ENCODE measurements around the gene HEMK1. TPM values are rescaled to one million over a fixed set of nuclear protein-coding genes. Genes with fewer than 3 reads are reported as not detected.

Gene HEMK1
- total and polyA plus RNA-seq, 9 donors, result 12.9 to 21.5 (median 16.6) TPM

DNA sequence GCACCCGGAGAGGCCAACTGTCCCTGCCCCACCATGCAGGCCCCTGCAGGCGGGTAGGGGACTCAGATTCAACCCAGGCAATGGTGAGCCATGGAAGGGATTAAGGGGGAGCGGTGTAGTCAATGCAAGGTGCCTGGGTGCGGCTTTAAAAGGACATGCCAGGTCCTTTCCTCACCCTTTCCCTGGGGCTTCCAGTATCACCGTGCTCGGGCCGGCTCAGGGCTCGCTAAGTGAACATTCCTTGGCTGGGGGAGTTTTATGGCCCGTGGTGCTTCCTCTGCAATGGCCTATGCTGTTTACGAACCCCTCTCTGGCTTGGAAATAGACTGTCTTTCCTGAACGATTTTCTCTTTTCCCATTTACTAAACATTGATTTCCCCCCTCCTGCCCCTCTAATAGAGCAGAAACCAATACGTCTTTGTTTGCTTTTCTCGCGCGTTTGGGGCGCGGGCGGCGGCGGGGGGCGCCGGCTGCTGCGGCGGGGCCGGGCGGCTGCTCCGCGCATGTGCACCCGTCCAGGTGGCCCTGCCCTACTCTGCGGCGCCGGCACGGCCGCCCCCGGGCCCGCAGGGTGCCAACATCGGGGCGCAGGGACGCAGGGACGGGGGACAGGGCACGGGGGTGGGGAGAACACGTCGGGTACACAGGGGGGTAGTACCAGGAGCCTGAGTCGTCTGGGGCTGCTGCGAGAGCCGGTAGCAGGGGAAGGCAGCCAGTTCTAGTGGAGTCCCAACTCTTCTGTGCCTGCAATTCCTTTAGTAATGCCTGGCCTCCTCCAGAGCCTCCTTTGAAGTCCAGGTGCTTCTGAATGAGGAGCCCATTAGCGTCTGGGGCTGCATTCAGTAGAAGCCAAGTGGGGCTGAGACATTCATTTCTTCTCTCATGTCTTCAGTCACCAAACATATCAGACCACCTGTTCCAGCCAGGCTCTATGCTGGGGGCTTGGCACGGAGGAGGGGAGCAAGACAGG lies 39.0 kb upstream of the HEMK1 start:
- Histone ChIP-seq H3K27ac (ENCODE audit: low read length) (no peak overlapping the region), H3K9me3 (replicated peaks; ENCODE audit: control insufficient read depth, low read depth, low read length) (no peaks in the 10 kb centered on the region), H3K27me3 (ENCODE audit: control insufficient read depth, insufficient read depth, low read length) (peaks cover 12% of the 10 kb centered on the region), H3K4me3 (ENCODE audit: low read length) (no peak overlapping the region), H3K36me3 (ENCODE audit: control insufficient read depth, insufficient read depth, low read length) (no peaks in the 10 kb centered on the region), H3K4me1 (ENCODE audit: control insufficient read depth, insufficient read depth, low read length) (peaks cover 33% of the 10 kb centered on the region)
- DNase-seq, result no peak
- 5% methylated on average over 39 of the region's 48 CpGs for WGBS (ENCODE audit: insufficient coverage)

DNA sequence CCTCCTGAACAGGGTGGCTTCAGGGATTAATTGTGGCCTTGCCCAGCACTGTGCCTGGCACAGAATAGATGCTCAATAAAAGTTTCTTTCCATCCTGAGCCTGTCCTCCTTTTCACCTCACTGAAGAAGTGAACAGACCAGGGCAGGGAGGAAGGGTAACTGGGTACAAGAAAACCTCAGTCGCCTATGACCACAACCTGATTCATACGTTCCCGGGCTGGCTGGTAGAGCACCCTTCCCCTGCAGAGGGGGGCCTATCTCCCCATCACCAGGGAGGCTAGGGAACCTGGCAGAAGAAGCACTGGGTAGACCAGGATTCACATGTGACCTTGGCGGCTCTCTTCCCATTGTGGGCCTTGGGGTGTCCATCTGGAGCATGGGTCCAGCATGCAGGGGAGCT lies 38.1 kb upstream of the HEMK1 start:
- H3K36me3 ChIP-seq (ENCODE audit: control insufficient read depth, insufficient read depth, low read length), result no peaks in the 10 kb centered on the region
- H3K27me3 ChIP-seq (ENCODE audit: control insufficient read depth, insufficient read depth, low read length), result peaks cover 12% of the 10 kb centered on the region
- H3K9me3 ChIP-seq (replicated peaks; ENCODE audit: control insufficient read depth, low read depth, low read length), result no peaks in the 10 kb centered on the region
- no peak overlapping the region for H3K27ac ChIP-seq (ENCODE audit: low read length)
- no peak for DNase-seq
- 87% methylated on average over 4 of the region's 4 CpGs for WGBS (ENCODE audit: insufficient coverage)
- H3K4me3 ChIP-seq (ENCODE audit: low read length), result no peak overlapping the region
- peaks cover 34% of the 10 kb centered on the region for H3K4me1 ChIP-seq (ENCODE audit: control insufficient read depth, insufficient read depth, low read length)

DNA sequence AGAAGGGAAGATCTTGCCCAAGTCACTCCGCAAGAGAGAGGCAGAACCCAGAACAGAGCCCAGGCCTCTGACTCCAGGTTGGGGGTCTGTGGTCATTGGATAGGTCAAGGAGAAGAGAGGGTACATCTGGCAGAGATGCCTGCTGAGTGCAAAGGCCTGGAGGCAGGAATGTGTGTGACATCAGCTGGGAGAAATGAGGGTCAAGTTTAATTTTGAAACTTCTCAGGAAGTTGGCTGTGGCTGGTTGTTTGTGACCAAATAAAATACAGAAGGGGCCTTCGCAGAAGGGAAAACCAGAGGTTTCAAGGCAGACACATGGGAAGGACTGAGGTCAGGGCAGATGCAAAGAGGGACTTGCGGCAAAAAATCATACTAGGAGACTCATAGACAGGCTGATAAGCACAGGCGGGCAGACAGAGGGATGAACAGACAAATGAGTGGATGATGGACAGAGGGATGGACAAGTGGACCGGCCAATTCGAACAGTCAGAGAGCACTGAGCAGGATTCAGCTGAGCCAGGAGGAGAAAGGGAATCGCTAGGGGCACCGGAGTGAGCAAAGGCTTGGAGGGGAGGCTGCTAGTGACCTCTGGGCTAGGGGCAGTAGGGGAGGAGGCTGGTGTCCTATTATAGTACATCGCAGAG lies 37.1 kb upstream of the HEMK1 start:
- Histone ChIP-seq H3K4me1 (ENCODE audit: control insufficient read depth, insufficient read depth, low read length) (peaks cover 34% of the 10 kb centered on the region), H3K36me3 (ENCODE audit: control insufficient read depth, insufficient read depth, low read length) (no peaks in the 10 kb centered on the region), H3K9me3 (replicated peaks; ENCODE audit: control insufficient read depth, low read depth, low read length) (no peaks in the 10 kb centered on the region), H3K27me3 (ENCODE audit: control insufficient read depth, insufficient read depth, low read length) (peaks cover 12% of the 10 kb centered on the region), H3K4me3 (ENCODE audit: low read length) (no peak overlapping the region), H3K27ac (ENCODE audit: low read length) (no peak overlapping the region)
- 84% methylated on average over 8 of the region's 9 CpGs for WGBS (ENCODE audit: insufficient coverage)
- no peak for DNase-seq

DNA sequence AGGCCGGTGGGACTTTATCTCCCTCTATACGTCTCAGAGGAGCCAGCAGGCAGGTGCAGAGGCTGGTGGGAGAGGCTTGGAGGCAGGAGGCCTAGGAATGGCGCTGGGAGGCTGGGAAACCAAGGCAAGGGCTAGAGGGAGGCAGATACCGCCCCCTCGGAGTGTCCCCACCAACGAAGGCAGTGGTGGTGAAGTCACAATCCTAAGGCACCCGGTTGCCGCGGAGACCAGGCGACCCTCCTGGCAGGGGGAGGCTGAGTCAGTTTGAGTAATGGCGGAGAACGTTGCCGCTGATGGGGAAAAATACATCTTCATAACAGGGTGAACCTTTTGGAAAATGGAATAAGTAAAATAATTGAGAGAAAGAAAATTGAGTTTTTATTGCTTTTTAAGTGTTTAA lies 36.0 kb upstream of the HEMK1 start:
- Histone ChIP-seq H3K36me3 (ENCODE audit: control insufficient read depth, insufficient read depth, low read length) (no peaks in the 10 kb centered on the region), H3K9me3 (replicated peaks; ENCODE audit: control insufficient read depth, low read depth, low read length) (no peaks in the 10 kb centered on the region), H3K4me3 (ENCODE audit: low read length) (no peak overlapping the region), H3K27ac (ENCODE audit: low read length) (no peak overlapping the region), H3K4me1 (ENCODE audit: control insufficient read depth, insufficient read depth, low read length) (peaks cover 34% of the 10 kb centered on the region), H3K27me3 (ENCODE audit: control insufficient read depth, insufficient read depth, low read length) (peaks cover 17% of the 10 kb centered on the region)
- DNase-seq, result no peak
- 85% methylated on average over 5 of the region's 13 CpGs for WGBS (ENCODE audit: insufficient coverage)

DNA sequence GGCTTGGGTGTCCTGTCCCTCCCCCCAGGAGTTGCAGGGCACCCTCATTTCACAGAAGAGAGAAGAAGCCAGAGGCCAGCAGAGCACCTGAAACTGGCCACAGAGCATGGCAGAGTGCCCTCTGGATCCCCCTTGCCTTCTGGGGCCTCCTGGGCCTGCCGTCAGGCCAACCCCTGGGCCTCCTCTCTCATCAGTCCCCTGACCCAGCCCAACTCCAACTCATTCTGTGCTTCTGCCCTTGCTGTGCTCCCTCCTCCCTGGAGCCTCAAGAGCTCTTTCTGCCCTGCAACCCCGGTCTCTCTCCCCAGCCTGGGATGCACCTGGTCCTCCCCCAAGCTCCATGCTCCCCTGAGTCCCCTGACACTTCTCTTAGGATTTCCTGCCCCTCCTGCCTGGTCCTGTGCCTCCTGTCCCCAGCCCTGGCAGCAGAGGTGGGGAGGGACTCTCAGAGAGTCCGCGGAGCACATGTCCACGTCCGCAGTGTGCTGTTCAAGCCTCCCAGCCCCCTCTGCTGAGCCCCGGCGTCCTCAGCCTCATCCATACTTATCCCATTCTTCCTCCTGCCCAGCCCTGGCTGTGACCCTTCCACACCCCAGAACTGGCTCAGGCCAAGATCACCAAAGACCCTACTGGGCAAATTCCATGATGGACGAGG lies 35.4 kb upstream of the HEMK1 start:
- Histone ChIP-seq H3K27ac (ENCODE audit: low read length) (no peak overlapping the region), H3K27me3 (ENCODE audit: control insufficient read depth, insufficient read depth, low read length) (peaks cover 17% of the 10 kb centered on the region), H3K36me3 (ENCODE audit: control insufficient read depth, insufficient read depth, low read length) (no peaks in the 10 kb centered on the region), H3K4me1 (ENCODE audit: control insufficient read depth, insufficient read depth, low read length) (peaks cover 34% of the 10 kb centered on the region), H3K4me3 (ENCODE audit: low read length) (no peak overlapping the region), H3K9me3 (replicated peaks; ENCODE audit: control insufficient read depth, low read depth, low read length) (no peaks in the 10 kb centered on the region)
- WGBS (ENCODE audit: insufficient coverage), result 28% methylated on average over 9 of the region's 9 CpGs
- DNase-seq, result no peak

DNA sequence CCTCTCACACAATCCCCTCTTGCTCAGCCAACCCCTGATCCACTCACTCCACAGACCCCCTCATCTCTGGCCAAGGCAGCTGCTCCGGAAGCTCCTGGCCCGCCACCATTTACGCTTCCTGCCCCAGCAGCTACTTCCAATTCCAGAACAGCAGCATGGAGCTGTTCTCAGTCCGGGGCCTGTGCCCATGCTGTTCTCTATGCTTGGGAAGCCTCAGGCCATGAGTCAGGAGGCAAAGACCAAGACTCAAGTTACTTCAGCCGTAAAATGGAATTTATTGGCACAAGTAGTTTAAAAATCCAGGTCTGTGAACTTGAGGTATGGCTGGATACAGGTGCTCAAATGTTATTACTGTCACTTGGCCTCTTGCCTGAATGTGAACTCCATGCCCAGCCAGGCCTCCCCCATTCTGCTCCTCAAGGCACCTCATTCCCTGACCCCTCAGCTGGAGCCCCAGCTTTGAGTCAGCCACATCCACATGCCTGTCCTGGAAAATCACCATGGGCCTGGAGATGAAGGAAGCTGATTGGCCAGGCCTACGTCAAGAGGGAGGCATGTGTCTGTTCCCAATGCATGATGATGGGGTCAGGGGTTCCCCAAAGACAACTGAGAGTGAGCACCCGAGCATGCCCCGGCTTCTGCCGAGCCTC lies 34.5 kb upstream of the HEMK1 start:
- WGBS (ENCODE audit: insufficient coverage), result 45% methylated on average over 8 of the region's 9 CpGs

DNA sequence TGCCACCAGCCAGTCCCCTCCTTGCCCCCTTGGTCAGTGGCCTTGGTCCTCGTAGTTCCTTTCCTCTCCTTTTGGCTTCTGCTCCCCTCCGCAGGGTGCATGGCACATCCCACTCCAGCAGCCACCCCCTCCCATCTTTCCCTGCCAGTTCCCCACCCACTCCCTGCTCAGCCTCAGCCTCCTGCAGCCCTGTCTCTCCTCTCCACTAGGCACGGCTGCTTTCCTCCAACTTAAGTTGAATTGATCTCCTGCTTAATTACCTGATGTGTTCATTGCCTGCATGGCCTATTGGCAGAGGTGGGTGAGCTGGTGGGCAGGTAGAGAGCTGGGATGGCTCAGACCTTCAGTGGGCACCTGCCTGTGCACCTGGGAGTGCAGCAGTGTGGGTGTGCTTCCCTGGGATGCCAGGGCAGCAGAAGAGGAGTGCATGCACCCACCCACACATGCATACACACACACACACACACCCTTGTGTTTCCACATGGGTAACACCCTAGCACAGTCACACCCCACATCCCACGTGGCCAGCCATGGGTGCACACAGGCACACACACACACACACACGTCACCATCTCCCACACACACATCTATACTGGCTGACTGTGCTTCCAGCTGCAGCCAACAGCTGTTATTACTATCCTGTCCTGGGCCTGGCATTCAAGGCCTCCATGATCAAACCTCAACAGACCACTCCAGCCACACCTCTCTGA lies 32.7 kb upstream of the HEMK1 start:
- DNase-seq, result no peak
- Histone ChIP-seq H3K27me3 (ENCODE audit: control insufficient read depth, insufficient read depth, low read length) (peaks cover 5% of the 10 kb centered on the region), H3K9me3 (replicated peaks; ENCODE audit: control insufficient read depth, low read depth, low read length) (no peaks in the 10 kb centered on the region), H3K36me3 (ENCODE audit: control insufficient read depth, insufficient read depth, low read length) (no peaks in the 10 kb centered on the region), H3K4me1 (ENCODE audit: control insufficient read depth, insufficient read depth, low read length) (peaks cover 18% of the 10 kb centered on the region), H3K4me3 (ENCODE audit: low read length) (no peak overlapping the region), H3K27ac (ENCODE audit: low read length) (no peak overlapping the region)
- 41% methylated on average over 4 of the region's 5 CpGs for WGBS (ENCODE audit: insufficient coverage)

More for the DNA sequence above, 34.5 kb upstream of the HEMK1 start:
- no peaks in the 10 kb centered on the region for H3K9me3 ChIP-seq (replicated peaks; ENCODE audit: control insufficient read depth, low read depth, low read length)
- H3K4me3 ChIP-seq (ENCODE audit: low read length), result no peak overlapping the region
- no peak overlapping the region for H3K27ac ChIP-seq (ENCODE audit: low read length)
- H3K27me3 ChIP-seq (ENCODE audit: control insufficient read depth, insufficient read depth, low read length), result peaks cover 15% of the 10 kb centered on the region
- H3K36me3 ChIP-seq (ENCODE audit: control insufficient read depth, insufficient read depth, low read length), result no peaks in the 10 kb centered on the region
- DNase-seq, result peak; percentile 53
- peaks cover 28% of the 10 kb centered on the region for H3K4me1 ChIP-seq (ENCODE audit: control insufficient read depth, insufficient read depth, low read length)

DNA sequence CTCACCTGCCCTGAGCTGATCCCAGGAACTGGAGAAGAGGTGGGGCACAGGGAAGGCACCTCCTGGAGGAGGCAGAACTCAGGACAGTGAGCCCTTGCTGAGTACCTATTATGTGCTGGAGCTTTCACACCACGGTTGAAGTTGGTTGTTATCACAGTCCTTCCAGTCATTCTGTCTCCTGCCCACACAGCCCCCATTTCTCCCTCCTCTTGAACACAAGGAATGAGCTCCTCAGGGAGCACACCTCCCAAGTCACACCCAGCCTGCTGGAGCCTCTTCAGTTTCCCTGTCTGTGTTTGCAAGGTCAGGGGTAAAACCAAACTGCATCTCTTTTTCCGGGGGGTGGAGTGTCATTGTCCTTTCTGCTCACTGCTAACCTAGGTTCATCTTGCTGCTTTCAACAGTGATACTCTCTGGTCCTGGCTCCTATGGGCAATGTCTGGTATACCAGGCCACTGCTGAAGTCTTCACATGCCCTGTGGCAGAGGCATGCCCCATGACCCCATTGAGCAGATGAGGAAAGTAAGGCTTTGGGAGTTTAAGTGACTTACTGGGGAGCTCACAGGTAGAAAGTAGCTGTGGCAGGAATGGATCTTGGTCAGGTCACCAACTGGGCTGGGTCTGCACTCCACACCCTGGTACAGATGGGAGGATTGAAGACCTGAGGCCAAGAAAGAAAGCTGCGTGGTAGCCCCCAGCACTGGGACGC lies 31.7 kb upstream of the HEMK1 start:
- DNase-seq, result no peak
- no peak overlapping the region for H3K27ac ChIP-seq (ENCODE audit: low read length)
- no peaks in the 10 kb centered on the region for H3K9me3 ChIP-seq (replicated peaks; ENCODE audit: control insufficient read depth, low read depth, low read length)
- peaks cover 18% of the 10 kb centered on the region for H3K4me1 ChIP-seq (ENCODE audit: control insufficient read depth, insufficient read depth, low read length)
- WGBS (ENCODE audit: insufficient coverage), result 87% methylated on average over 3 of the region's 4 CpGs
- no peak overlapping the region for H3K4me3 ChIP-seq (ENCODE audit: low read length)
- no peaks in the 10 kb centered on the region for H3K36me3 ChIP-seq (ENCODE audit: control insufficient read depth, insufficient read depth, low read length)
- peaks cover 5% of the 10 kb centered on the region for H3K27me3 ChIP-seq (ENCODE audit: control insufficient read depth, insufficient read depth, low read length)

Data from muscle of leg (tissue), 11 donors.